HG03457 (cell line): ENCODE data around the gene CA14.
A peak's percentile ranks its signal among the peaks of the same experiment; 100 is the strongest.
"Not testable (repeated sequence)": the region's sequence is repeated elsewhere in the genome, so short reads cannot be mapped to it uniquely, and the experiment has no call there.

Experiments used
- ATAC-seq: cut with Tn5 transposase; IDR thresholded peaks from one replicate; pipeline ENCODE4 v1.9.1; 2021; ENCODE audit warnings: moderate number of reproducible peaks; ENCODE audit not compliant: unreplicated experiment

Gene CA14

DNA sequence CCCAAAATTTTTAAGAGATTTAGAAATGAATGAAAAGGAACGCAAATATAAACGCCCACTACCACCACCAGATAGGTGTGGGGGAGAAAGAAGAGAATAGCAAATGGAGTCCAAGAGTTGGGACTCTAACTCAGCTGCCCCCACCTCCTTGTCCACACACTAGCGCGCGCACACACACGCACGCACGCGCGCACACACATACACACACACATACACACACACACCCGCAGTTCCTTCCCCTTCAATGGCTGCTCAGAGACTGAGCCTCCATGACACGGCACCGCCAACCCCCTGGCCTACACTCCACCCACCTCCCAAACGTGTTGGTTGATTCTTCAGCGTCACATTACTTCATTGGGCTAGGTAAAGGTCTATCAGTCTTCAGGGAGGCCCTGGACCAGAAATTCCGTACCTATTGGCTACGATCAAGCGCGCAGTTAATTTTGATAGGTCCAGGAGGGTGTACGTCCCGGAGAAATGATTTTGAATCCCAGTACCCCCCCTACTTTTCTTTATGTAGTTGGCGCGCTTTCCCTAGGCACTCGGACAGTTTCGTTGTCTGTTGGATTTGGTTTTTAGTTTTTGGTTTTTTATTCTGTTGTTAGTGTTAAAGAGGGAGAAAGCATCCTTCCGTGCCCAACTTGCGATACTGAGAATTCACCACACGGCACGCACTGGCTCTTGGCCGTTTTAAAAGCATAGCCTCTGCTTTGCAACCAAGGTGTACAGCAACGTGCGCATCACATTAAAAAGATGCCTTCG, 21.5 kb upstream of the CA14 start, which contains the start of gene ANP32E:
TSS of gene ANP32E (minus strand) at position 261 of the 762 bp plus-strand sequence. CDS start 326 bp downstream, outside the sequence.
- ATAC-seq: peak; percentile 79

DNA sequence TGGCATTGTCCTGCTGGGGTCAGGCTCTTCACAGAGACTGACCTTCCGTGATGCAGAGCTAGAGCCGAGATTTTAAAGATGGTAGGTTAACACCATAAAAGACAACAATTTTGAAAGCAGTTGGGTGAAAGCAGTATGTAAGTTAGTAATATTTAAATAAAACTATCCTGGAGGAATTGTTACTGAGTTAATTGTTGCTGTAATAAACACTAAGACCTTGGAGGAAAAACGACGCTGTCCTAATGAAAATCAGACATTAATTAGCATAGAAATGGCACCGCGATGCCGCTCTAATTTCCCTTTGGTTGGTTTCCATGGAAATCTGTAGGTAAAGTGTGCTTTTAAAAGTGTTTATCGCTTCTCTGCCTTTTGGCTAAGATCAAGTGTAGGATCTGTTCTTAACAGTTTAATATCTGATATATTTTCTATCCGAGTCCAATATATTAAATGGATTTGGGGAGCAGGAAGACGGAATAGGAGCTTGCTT, 20.9 kb upstream of the CA14 start:
- no peak for ATAC-seq

DNA sequence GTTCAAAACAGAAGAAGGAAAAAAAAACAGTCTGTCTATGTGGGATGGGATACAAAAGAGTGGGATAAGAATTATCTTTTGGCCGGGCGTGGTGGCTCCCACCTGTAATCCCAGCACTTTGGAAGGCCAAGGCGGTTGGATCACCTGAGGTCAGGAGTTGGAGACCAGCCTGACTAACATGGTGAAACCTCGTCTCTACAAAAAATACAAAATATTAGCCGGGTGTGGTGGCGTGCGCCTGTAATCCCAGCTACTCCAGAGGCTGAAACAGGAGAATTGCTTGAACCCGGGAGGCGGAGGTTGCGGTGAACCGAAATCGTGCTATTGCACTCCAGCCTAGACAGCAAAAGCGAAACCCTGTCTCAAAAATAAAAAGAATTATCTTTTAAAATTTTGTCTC, 20.4 kb upstream of the CA14 start:
- ATAC-seq: not testable (repeated sequence)

DNA sequence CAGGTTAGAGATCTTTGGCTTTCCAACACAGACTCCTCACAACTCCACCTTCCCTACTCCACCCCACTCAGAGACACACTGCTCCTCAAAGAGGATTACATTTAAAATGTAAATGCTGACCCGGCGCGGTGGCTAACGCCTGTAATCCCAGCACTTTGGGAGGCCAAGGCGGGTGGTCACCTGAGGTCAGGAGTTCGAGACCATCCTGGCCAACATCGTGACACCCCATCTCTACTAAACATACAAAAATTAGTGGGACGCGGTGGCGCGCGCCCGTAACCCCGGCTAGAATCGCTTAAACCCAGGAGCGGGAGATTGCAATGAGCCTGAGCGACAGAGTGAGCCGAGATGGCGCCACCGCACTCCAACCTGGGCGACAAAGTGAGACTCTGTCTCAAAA, 19.8 kb upstream of the CA14 start:
- no peak for ATAC-seq

DNA sequence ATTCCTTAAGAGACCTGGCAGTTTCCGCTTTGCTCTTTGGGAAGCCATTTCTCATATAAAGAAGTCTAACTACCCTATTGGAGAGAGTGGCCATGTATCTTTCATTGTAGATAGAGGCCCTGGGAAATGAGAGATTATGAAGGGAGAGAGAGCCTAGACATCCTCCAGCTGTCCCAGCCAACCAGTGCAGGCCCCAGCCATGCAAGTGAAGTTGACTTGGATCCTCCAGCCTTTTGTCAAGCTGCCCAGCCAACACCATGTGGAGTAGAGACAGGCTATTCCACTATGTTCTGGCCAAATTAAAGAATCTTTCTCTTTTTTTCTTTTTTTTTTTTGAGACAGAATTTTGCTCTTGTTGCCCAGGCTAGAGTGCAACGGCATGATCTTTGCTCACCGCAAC, 14.6 kb upstream of the CA14 start:
- no peak for ATAC-seq

DNA sequence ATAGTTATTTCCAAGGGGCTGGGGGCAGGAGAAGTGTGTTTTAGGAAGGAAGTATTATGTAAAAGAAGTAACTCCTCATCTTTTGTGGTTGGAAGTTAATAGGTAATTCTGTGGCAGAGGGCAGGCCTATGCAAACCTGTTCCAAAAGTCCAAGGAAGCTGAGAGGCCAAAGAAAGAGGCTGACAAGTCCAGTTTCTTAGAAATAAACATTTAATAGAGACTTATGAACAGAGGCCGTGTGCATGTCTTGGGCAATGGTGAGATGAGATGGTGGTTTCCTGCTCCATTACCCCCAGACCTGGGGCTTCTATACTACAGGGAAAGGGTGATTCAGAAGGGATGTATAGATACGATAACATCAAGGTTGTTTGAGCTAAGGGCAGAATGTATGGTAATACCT, 7.6 kb upstream of the CA14 start:
- no peak for ATAC-seq

DNA sequence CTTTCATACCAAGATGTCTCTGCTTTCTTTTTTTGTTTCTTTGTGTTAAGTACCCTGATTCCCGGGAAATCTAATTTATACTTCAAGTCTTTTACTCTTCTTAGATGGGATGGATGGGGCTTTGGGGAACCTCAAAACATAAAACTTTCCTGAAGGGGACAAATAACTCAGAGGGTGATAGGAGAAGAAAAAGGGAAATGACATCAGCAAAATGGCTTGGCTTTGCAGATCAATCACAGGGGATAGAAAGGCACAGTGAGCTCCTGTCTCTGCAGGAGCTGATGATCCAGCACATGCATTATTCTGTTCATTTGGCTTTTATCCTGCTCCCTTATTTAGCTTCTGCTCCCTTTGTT, 1.4 kb upstream of the CA14 start:
- no peak for ATAC-seq

DNA sequence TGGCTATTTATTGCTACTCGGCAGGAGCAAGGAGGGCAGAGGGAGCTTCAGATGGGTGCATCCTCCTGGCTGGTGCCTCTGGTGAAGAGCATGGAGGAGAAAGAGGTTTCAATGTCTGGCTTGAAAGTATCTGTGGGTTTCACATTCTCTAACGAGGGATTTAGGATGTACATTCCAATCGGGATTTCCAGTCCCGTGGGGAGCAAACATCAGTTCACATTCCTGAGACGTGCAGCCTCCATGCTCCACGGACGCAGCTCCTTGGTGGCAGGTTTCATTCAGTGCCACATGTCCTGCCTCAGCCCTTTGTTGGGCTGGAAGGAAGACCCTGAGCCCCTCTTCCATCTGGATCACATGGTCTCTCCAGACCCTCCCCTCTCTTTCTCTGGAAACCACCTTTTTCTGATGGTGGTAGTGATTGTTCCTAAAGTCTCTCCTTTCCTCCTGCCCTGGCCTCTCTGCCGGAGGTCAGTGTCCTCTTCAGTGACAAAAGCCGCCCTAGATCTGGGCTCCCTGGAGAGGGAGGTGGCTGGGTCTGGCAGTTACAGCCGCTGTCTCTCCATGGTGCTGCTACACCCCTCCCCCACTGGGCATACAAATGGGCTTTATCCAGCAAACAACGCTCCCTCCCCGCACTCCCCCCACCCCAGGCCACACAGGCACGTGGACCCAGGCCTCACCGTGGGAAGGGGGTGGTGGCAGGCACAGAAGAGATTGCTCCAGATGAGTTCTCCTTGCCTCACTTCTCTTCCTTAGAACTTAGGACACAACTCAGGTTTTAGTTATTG, 826 bp upstream of the CA14 start:
- ATAC-seq: no peak

DNA sequence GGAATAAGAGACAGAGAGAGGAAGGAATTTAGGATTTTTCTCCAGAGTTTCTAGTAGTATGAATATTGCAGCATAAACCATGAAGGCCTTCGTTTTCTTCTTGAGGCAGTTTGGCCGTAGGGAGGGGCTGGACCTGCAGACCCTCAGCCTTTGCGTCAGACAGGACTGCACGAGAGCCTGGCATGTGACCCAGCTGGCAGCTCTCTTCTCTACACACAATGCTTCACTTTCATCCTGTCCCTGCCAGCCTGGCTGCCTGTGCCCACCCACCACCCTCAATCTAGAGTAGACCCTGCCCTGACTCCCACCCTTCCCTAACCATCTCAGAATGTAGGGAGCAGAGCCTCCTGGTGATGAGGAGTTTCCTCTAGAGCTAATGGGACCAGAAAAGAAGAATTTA, 1.6 kb downstream of the CA14 start:
- ATAC-seq: no peak

DNA sequence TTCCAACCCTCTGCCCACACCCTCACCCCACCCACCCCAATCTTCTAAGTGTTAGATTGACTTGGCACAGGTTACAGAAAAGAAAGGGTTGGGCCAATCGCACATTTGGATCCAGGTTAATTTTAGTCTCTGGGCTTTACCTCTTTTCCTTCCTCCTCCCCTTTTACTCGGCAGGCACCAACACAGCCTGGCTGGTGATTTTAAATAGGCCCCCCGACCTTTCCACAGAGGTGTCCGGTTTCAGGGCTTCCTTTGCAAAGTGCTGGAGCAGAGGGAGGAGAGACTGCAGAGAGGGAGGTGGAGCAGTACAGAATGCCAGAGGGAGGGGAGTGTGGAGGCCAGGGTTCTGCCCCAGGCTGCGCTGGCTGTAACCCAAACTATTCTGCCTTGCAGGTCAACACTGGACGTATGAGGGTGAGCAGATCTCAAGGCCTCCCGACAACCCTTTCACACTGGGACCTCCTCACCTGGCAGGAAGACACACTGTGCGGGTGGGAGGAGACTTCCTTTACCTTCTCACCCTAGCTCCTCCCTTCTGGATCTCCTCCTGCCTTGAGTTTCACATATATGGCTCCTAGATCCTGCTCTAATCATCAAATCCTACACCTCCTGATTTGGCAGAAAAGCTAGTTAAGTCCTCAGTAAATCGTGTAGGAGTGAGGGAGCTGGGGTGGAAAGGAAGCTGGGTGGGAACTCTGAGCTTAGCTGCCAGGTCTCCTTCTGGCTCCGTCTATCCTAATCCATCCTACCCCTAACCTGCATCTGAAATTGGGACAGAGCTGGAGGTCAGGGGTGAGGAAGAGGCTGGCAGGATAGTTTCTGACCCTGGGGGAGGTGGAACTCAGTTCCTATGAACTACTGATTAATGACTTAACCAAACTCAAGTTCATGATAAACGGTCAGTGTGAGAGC, 2.4 kb downstream of the CA14 start:
- ATAC-seq: no peak

DNA sequence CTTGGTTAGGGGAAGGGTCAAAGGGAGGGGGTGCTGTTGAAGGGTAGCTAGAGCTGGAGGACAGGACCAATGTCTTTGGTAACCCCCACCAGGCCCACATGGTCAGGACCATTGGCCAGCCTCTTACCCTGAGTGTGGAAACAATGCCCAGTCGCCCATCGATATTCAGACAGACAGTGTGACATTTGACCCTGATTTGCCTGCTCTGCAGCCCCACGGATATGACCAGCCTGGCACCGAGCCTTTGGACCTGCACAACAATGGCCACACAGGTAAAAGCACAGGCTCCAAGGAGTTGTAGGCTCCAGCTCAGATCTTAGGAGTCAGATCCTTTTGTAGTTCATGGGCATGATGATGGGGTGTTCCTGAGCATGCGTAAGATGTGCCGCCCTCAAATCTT, 3.8 kb downstream of the CA14 start:
- no peak for ATAC-seq

DNA sequence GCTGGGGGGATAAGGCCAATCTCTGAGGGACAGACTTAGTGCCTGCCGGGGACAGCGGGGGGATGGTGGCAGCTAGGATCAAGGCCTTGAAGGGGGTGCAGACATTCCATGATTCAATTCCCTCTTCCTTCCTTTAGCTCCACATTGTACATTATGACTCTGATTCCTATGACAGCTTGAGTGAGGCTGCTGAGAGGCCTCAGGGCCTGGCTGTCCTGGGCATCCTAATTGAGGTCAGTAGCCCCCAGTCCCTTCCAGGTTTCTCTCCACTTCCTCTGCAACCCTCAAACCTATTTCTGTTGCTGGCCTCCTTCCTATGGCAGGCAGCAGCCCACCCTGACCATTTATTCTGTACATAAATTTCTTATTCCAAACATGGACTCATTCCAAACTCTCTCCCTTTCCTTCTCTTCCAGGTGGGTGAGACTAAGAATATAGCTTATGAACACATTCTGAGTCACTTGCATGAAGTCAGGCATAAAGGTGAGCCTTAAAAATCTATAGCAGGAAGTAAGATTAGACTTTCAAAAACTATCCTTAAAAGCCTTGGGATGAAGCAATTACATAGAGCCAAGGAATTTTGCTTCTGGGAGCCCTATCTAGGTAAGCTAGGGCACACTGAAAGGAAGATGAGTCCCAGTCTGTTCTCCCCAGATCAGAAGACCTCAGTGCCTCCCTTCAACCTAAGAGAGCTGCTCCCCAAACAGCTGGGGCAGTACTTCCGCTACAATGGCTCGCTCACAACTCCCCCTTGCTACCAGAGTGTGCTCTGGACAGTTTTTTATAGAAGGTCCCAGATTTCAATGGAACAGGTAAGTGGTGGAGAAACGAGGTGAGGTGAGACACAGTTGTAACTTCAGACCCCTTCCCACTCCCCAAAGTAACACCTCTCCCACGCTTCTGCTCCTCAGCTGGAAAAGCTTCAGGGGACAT, 5.1 kb downstream of the CA14 start:
- no peak for ATAC-seq

DNA sequence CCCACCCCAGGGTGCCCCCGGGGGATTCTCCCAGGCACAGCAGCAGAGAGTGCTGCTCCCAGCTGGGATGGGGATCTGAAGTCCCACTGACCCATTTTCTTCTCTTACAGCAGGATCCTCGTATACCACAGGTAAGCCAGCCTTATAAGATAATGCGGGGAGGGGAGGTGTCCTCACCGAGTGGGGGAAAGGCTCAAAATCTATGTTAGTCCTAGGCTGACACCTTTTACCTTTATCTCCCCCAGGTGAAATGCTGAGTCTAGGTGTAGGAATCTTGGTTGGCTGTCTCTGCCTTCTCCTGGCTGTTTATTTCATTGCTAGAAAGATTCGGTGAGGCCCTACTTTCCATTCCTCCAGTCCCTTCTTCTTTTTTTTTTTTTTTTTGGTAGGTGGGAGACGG, 6.0 kb downstream of the CA14 start:
- no peak for ATAC-seq

DNA sequence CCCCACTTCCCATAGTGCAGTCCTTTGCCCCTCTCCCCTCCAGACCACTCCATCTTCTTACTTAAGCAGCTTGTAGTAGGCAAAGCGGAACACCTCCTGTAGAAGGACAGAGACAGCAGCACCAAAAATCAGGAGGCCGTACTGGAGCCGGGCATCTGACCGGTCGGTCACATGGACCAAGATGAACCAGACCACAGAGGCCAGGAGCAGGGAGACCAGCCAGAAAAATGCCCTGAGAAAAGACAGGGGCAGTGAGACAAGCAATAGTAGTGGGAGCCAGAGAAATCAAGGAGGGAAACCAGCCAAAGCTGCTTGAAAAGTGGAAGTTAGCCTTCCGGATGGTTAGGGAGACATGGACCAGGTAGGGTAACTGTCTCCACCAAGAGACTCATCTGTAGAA, 10.3 kb downstream of the CA14 start:
- ATAC-seq: no peak

DNA sequence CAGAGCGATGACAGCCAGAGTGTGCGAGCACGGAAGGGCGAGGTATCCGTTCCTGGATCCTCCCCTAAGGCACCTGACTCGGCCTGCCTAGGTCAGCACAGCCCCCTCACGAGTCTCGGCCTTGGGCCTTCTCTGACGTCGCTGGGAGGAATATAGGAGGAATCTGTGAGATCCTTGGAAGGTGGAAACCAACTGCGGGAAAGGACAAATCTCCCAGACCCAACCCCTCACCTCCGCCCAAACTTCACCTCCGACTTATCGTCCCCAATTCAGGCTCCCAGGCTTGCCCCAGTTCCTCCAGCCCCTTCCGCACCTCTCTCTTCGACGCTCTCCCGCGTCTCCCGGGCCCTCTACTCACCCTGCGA, 10.7 kb downstream of the CA14 start:
- ATAC-seq: no peak

DNA sequence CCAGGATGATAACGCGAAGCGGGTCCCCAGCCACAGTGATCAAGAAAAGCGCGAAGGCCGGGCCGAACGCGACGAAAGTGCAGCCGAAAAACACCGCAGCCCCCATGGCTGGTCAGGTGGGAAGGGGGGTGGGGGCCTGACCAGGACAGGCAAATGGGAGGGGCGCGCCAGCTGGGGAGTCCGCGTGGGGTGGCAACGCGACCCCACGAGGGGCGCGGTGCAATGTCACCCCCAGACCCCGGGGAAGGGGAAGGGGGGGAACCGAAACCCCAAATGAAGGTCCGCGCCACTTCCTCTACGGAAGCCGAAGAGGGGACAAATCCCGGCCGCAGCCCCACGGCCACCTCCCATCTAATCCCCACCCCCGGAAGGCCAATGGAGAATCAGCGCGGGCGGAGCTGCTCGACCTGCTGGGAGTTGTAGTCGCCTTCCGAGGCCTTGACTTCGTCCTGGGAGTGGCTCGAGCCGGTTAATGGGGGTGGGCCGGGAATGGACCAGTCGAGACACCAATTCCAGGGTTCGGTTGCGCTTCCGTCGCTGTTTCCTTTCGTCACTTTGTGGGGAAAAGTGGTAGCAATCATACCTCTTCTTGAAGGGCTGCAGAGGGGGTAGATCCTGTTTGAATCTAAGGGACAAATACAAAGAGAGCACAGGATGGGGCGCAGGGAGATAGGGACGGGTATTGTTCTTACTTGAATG, 11.3 kb downstream of the CA14 start, which contains the start of gene APH1A:
TSS of gene APH1A (minus strand) at position 312 of the 699 bp plus-strand sequence. CDS start at position 106, 206 bp downstream.
- ATAC-seq: peak; percentile 78

DNA sequence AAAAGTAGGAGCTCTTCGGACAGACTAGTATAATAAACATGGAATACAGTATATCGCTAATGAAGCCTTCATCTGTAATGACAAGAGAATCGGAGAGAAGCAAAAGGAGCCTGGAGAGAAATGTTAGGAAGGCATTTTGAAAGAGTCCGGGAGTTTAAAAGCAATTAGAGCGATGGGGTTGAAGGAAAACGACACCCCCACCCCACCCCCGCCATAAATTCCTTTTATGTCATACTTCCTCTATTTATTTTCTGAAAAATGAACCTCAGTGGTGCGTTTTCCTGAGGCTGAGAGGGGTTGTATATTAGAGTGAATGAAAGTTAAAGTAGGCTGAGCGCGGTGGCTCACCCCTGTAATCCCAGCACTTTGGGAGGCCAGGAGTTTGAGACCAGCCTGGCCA, 11.9 kb downstream of the CA14 start:
- no peak for ATAC-seq

DNA sequence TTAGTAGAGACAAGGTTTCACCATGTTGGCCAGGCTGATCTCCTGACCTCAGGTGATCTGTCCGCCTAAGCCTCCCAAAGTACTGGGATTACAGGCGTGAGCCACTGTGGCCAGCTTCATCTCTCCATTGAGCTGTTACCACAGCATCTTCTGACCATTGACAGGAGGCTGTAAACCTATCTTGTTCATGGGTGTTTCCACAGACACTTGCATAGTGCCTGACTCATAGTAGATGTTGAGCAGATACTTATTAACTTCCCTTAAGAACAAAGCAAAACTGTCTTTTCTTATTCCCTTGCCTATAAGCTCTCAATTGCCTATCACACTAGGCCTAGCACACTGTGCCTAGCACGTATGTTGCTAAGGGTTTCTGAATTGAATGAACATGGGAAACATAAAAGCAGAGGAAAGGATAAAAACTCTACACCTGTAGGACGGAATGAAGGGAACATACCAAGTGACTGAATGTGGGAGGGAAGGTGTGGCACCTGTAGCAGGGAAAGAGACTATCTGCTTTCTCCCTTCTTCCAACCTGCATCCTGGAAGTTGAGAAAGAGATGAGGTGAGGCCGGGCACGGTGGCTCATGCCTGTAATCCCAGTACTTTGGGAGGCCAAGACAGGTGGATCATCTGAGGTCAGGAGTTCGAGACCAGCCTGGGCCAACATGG, 13.9 kb downstream of the CA14 start:
- no peak for ATAC-seq

DNA sequence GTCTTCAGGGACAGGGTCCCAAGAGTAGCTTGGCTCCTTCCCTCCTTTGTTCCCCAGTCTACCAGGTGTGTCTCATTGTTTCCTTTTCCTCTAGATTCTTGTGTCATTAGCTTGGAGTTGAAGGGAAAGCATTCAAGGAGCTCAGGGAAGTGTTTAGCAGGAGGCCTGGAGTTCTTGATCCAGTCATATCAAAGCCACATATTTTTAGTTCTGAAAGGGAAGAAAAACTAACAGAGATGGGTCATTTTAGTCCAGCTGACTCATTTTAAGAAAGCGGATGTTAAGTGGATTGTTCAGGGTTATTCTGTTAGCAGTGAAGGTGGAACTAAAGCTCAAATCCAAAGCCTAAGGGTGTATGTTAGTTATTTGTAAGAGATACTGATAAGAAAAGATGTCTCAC, 15.7 kb downstream of the CA14 start:
- ATAC-seq: no peak
